Measurements from ENCODE around the gene USP17L15. TPM values are rescaled to one million over a fixed set of nuclear protein-coding genes. Genes with fewer than 3 reads are reported as not detected.
"Not testable (repeated sequence)": the region's sequence is repeated elsewhere in the genome, so short reads cannot be mapped to it uniquely, and the experiment has no call there.

USP17L15 gene
- not detected for total RNA-seq

DNA sequence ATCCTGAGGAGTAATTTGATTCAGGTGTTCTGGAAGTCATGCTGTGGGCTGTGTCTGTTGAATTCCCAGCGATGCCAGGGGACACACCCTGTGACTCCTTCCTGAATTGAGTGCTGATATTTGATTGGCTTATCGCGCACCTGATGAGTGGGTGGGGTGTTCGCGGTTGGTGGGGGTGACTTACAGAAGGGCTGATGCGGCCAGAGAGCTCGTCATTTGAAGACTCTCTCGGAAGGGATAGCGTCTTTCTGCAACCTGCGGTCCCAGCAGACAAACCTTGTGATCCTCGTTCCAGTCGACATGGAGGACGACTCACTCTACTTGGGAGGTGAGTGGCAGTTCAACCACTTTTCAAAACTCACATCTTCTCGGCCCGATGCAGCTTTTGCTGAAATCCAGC is at the start of gene USP17L15:
TSS of gene USP17L15 (plus strand) at position 301 of the 400 bp plus-strand sequence. CDS start at position 301, 0 bp downstream.
- ATAC-seq; H3K27ac Mint-ChIP-seq; DNase-seq (ENCODE audit: low spot score in 2 of 2); H3K36me3 Mint-ChIP-seq; H3K9me3 Mint-ChIP-seq: not testable (repeated sequence)

GRCh38 chr4:9210357-9210756 is 23.8 kb upstream of the USP17L15 start, which contains the start of gene USP17L10:
TSS of gene USP17L10 (plus strand) at chr4:9210657. CDS start at chr4:9210657, 0 bp downstream.
- H3K27ac Mint-ChIP-seq; H3K9me3 Mint-ChIP-seq; DNase-seq (ENCODE audit: low spot score in 2 of 2); ATAC-seq; H3K36me3 Mint-ChIP-seq: not testable (repeated sequence)

GRCh38 chr4:9214701-9215100 is 19.5 kb upstream of the USP17L15 start:
- not testable (repeated sequence) for H3K9me3 Mint-ChIP-seq; H3K27ac Mint-ChIP-seq; DNase-seq (ENCODE audit: low spot score in 2 of 2); H3K36me3 Mint-ChIP-seq; ATAC-seq

GRCh38 chr4:9215105-9215504 is 19.1 kb upstream of the USP17L15 start, which contains the start of gene USP17L11:
TSS of gene USP17L11 (plus strand) at chr4:9215405. CDS start at chr4:9215405, 0 bp downstream.
- ATAC-seq; H3K9me3 Mint-ChIP-seq; DNase-seq (ENCODE audit: low spot score in 2 of 2); H3K27ac Mint-ChIP-seq; H3K36me3 Mint-ChIP-seq: not testable (repeated sequence)

GRCh38 chr4:9219852-9220251 is 14.3 kb upstream of the USP17L15 start, which contains the start of gene USP17L12:
TSS of gene USP17L12 (plus strand) at chr4:9220152. CDS start at chr4:9220152, 0 bp downstream.
- DNase-seq (ENCODE audit: low spot score in 2 of 2); ATAC-seq; H3K27ac Mint-ChIP-seq; H3K9me3 Mint-ChIP-seq; H3K36me3 Mint-ChIP-seq: not testable (repeated sequence)

GRCh38 chr4:9224596-9224995 is 9.6 kb upstream of the USP17L15 start, which contains the start of gene USP17L13:
TSS of gene USP17L13 (plus strand) at chr4:9224896. CDS start at chr4:9224896, 0 bp downstream.
- ATAC-seq; DNase-seq (ENCODE audit: low spot score in 2 of 2); H3K36me3 Mint-ChIP-seq; H3K9me3 Mint-ChIP-seq; H3K27ac Mint-ChIP-seq: not testable (repeated sequence)

DNA sequence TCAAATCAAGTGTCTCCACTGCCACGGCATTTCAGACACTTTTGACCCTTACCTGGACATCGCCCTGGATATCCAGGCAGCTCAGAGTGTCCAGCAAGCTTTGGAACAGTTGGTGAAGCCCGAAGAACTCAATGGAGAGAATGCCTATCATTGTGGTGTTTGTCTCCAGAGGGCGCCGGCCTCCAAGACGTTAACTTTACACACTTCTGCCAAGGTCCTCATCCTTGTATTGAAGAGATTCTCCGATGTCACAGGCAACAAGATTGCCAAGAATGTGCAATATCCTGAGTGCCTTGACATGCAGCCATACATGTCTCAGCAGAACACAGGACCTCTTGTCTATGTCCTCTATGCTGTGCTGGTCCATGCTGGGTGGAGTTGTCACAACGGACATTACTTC is 3.9 kb upstream of the USP17L15 start:
- not testable (repeated sequence) for H3K9me3 Mint-ChIP-seq; DNase-seq (ENCODE audit: low spot score in 2 of 2); ATAC-seq; H3K36me3 Mint-ChIP-seq; H3K27ac Mint-ChIP-seq

DNA sequence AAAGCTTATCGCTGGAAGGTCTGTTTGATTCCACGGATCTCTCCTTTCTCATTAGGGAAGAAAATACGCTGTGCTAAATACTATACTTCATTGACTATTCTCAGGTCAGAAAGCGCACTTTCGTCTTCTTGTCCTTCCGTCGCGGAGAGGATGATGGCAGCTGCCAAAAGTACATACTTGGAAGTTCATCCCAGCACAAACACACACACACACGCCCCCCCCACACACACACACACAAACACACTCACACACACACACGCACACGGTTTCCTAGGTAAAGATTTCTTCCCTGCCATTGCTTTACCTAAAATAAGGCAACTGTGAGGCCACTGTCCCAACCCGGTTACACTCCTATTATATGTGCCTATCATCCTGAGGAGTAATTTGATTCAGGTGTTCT is 4.3 kb downstream of the USP17L15 start:
- not testable (repeated sequence) for H3K36me3 Mint-ChIP-seq; ATAC-seq; DNase-seq (ENCODE audit: low spot score in 2 of 2); H3K9me3 Mint-ChIP-seq; H3K27ac Mint-ChIP-seq

- not testable (repeated sequence) for DNase-seq (ENCODE audit: low spot score in 2 of 2); H3K9me3 Mint-ChIP-seq; H3K36me3 Mint-ChIP-seq; ATAC-seq; H3K27ac Mint-ChIP-seq
These were observed 9.4 kb downstream of the USP17L15 start, which contains the start of gene USP17L17 for GRCh38 chr4:9243579-9243978. TSS of gene USP17L17 (plus strand) at chr4:9243879. CDS start at chr4:9243879, 0 bp downstream.

DNA sequence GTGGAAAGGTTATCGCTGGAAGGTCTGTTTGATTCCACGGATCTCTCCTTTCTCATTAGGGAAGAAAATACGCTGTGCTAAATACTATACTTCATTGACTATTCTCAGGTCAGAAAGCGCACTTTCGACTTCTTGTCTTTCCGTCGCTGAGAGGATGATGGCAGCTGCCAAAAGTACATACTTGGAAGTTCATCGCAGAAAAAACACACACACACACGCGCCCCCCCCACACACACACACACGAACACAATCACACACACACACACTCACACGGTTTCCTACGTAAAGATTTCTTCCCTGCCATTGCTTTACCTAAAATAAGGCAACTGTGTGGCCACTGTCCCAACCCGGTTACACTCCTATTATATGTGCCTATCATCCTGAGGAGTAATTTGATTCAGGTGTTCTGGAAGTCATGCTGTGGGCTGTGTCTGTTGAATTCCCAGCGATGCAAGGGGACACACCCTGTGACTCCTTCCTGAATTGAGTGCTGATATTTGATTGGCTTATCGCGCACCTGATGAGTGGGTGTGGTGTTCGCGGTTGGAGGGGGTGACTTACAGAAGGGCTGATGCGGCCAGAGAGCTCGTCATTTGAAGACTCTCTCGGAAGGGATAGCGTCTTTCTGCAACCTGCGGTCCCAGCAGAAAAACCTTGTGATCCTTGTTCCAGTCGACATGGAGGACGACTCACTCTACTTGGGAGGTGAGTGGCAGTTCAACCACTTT is 13.9 kb downstream of the USP17L15 start, which contains the start of gene USP17L18:
TSS of gene USP17L18 (plus strand) at position 678 of the 728 bp plus-strand sequence. CDS start at position 678, 0 bp downstream.
- H3K36me3 Mint-ChIP-seq, H3K27ac Mint-ChIP-seq, H3K9me3 Mint-ChIP-seq, ATAC-seq: not testable (repeated sequence)
- peak in 1 of 2 donors; percentile 4 for DNase-seq (ENCODE audit: low spot score in 2 of 2)

- not testable (repeated sequence) for H3K27ac Mint-ChIP-seq; H3K9me3 Mint-ChIP-seq; ATAC-seq; DNase-seq (ENCODE audit: low spot score in 2 of 2); H3K36me3 Mint-ChIP-seq
These were observed 18.9 kb downstream of the USP17L15 start, which contains the start of gene USP17L19 for GRCh38 chr4:9253078-9253477. TSS of gene USP17L19 (plus strand) at chr4:9253378. CDS start at chr4:9253378, 0 bp downstream.

DNA sequence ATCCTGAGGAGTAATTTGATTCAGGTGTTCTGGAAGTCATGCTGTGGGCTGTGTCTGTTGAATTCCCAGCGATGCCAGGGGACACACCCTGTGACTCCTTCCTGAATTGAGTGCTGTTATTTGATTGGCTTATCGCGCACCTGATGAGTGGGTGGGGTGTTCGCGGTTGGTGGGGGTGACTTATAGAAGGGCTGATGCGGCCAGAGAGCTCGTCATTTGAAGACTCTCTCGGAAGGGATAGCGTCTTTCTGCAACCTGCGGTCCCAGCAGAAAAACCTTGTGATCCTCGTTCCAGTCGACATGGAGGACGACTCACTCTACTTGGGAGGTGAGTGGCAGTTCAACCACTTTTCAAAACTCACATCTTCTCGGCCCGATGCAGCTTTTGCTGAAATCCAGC is 23.6 kb downstream of the USP17L15 start, which contains the start of gene USP17L20:
TSS of gene USP17L20 (plus strand) at position 301 of the 400 bp plus-strand sequence. CDS start at position 301, 0 bp downstream.
- ATAC-seq; H3K36me3 Mint-ChIP-seq; H3K27ac Mint-ChIP-seq; DNase-seq (ENCODE audit: low spot score in 2 of 2); H3K9me3 Mint-ChIP-seq: not testable (repeated sequence)

- H3K27ac Mint-ChIP-seq; DNase-seq (ENCODE audit: low spot score in 2 of 2); H3K36me3 Mint-ChIP-seq; ATAC-seq; H3K9me3 Mint-ChIP-seq: not testable (repeated sequence)
These were observed 28.4 kb downstream of the USP17L15 start, which contains the start of gene USP17L21 for GRCh38 chr4:9262572-9262971. TSS of gene USP17L21 (plus strand) at chr4:9262872. CDS start at chr4:9262872, 0 bp downstream.

GRCh38 chr4:9267319-9267718 is 33.1 kb downstream of the USP17L15 start, which contains the start of gene USP17L22:
TSS of gene USP17L22 (plus strand) at chr4:9267619. CDS start at chr4:9267619, 0 bp downstream.
- ATAC-seq = not testable (repeated sequence)

GRCh38 chr4:9271719-9272118 is 37.5 kb downstream of the USP17L15 start:
- not testable (repeated sequence) for ATAC-seq, H3K27ac Mint-ChIP-seq, H3K9me3 Mint-ChIP-seq, H3K36me3 Mint-ChIP-seq
- peak in 1 of 2 donors; percentile 66 for DNase-seq (ENCODE audit: low spot score in 2 of 2)

More at GRCh38 chr4:9267319-9267718, 33.1 kb downstream of the USP17L15 start, which contains the start of gene USP17L22:
- not testable (repeated sequence) for H3K27ac Mint-ChIP-seq; H3K36me3 Mint-ChIP-seq; H3K9me3 Mint-ChIP-seq; DNase-seq (ENCODE audit: low spot score in 2 of 2)
